ENCODE results near the gene CLIC1. TPM values are rescaled to one million over a fixed set of nuclear protein-coding genes. Genes with fewer than 3 reads are reported as not detected.
A peak's percentile ranks its signal among the peaks of the same experiment; 100 is the strongest.

CLIC1 gene
- total RNA-seq, 1 donor from 2014 or later: 310 TPM

DNA sequence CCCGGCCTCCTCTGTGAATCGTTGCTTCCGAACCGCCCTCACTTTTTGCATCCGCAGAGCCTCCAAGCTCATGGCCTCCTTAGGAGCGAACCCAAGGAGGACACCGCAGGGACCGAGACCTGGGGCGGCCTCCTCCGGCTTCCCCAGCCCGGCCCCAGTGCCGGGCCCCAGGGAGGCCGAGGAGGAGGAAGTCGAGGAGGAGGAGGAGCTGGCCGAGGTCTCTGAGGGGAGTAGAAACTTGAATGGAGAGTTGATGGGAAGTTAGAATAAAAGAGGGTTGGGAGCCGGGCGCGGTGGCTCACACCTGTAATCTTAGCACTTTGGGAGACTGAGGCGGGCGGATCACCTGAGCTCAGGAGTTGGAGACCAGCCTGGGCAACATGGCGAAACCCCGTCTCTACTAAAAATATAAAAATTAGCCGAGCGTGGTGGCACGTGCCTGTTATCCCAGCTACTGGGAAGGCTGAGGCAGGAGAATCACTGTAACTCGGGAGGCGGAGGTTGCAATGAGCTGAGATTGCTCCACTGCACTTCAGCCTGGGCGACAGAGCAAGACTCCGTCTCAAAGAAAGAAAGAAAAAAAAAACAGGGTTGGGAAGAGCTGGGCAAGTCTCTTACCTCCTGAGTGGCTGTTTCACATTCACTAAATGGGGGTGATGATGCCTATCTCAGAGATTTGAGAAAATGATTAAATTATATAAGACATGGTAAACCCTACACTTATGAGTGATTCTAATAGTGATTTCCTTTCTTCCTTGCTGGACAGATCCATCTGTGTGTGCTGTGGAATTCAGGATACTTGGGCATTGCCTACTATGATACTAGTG is 4.3 kb upstream of the CLIC1 start:
- peaks cover 39% of the 10 kb centered on the region for H3K4me1 ChIP-seq
- H3K27me3 ChIP-seq (ENCODE audit: low read depth): no peaks in the 10 kb centered on the region
- H3K36me3 ChIP-seq: peaks cover 4% of the 10 kb centered on the region
- H3K27ac ChIP-seq: peak overlapping the region; percentile 76
- no peak for TF ChIP-seq CTCF (IDR thresholded peaks at IDR 0.05)
- peak; percentile 7 for ATAC-seq
- H3K4me3 ChIP-seq: peak overlapping the region; percentile 90
- H3K9me3 ChIP-seq: no peaks in the 10 kb centered on the region
- DNase-seq: peak; percentile 72
- intact Hi-C loops (cut with DNase I): no loop called here

GRCh38 chr6:31739639-31740396 is 3.5 kb upstream of the CLIC1 start, which contains the start of gene MSH5:
MSH5 (plus strand) TSS chr6:31740005; CDS start chr6:31740467, 462 bp downstream.
- intact Hi-C loops (cut with DNase I): loop anchor here (10.0 kb wide), 1 partner anchor 95 kb away; no protein-coding TSS in a partner anchor
- H3K27me3 ChIP-seq (ENCODE audit: low read depth): no peaks in the 10 kb centered on the region
- no peak for TF ChIP-seq CTCF (IDR thresholded peaks at IDR 0.05)
- ATAC-seq (peak; percentile 92 to 96), DNase-seq (peak; percentile 98)
- H3K9me3 ChIP-seq: no peaks in the 10 kb centered on the region
- H3K4me3 ChIP-seq: peak within 1 kb of the TSS; percentile 90
- H3K27ac ChIP-seq: peak within 1 kb of the TSS; percentile 93
- H3K36me3 ChIP-seq: peaks cover 4% of the 10 kb centered on the region
- peaks cover 39% of the 10 kb centered on the region for H3K4me1 ChIP-seq

DNA sequence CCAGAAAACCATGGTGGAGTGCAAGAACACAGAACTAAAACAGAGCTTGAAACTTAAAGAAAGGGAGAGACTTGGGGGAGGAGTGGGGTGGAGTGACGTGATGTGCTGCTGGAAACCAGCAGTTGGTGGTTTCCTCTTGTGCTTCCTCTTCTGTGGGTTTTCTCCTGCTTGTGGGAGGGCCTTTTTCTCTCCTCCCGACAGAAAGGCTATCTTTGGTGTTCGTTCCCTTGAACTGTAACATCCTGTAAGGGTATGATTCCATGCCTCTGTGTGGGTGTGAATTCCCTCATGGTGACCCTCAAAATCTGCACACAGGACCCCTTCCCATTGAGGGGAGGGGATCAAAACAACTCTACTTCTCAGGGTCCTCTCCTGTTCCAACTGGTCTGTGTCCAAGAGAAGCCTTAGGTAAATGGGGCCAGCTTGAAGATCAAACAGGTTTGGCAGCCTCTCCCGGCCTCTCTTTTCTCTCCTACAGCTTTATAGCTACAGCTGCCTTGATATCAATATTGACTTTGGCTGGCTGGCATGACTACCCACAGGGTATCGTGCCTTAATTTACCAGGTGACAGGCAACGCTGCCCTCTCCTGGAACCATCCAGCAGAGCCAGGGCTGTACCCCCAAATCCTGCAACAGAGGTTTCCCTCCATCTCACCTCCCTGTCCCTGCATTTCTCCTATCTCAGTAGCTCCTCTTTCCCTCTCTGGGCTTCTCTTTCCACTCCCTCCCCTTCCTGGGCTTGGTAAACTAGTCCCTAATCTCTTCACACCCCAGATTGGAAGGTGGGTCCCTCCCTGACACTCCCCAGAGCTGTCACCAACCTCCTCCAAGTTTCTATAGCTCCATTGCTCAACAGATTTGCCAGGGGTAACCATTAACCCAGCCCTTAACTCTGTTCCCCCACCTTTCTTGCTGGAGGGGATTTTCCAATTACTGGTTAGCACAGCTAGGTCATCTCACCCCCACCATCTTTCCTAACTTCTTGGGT is 2.0 kb upstream of the CLIC1 start:
- intact Hi-C loops (cut with DNase I): loop anchor here (10.0 kb wide), 1 partner anchor 97 kb away; no protein-coding TSS in a partner anchor
- peak overlapping the region; percentile 86 for H3K4me3 ChIP-seq

DNA sequence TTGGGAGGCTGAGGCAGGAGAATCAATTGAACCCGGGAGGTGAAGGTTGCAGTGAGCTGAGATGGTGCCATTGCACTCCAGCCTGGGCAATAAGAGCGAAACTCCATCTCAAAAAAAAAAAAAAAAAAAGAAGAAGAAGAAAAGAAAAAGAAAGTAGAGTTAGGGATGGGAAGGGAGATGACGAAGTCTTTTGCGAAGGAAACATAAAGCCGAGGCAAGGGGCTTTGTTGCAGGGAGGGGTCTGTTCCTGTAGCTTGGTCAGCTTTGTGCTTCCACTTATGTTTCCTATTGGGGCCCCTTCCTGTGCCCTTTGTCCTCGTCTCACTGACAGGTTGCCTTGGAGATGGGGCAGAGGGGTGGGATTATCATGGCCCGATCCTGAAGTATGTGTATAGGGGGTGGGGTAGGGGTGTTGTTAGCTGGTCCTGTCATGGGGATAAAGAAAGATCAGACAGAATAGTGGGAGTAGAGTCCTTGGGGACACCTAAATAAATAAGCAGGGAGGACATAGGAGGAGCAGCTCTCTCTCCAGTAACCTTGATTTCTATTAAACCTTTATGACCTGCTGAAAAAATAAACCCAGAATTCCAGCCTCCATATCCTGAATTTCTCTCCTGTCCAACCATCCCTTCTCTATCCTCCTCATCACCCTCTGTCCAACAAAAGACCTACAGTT is 1.1 kb upstream of the CLIC1 start:
- no peak for TF ChIP-seq CTCF (IDR thresholded peaks at IDR 0.05)
- H3K4me3 ChIP-seq: peak overlapping the region; percentile 86
- H3K4me1 ChIP-seq: peaks cover 63% of the 10 kb centered on the region

More for the DNA sequence above, 2.0 kb upstream of the CLIC1 start:
- peaks cover 55% of the 10 kb centered on the region for H3K4me1 ChIP-seq
- H3K27ac ChIP-seq: peak overlapping the region; percentile 93
- peaks cover 15% of the 10 kb centered on the region for H3K36me3 ChIP-seq
- DNase-seq: peak; percentile 75
- no peaks in the 10 kb centered on the region for H3K27me3 ChIP-seq (ENCODE audit: low read depth)
- peak; percentile 13 for TF ChIP-seq CTCF (IDR thresholded peaks at IDR 0.05)
- peak; percentile 11 to 47 for ATAC-seq
- no peaks in the 10 kb centered on the region for H3K9me3 ChIP-seq

More for the DNA sequence above, 1.1 kb upstream of the CLIC1 start:
- peaks cover 23% of the 10 kb centered on the region for H3K36me3 ChIP-seq
- no peak for ATAC-seq
- no peak for DNase-seq
- H3K27ac ChIP-seq: peak overlapping the region; percentile 93
- no peaks in the 10 kb centered on the region for H3K9me3 ChIP-seq
- intact Hi-C loops (cut with DNase I): loop anchor here (10.0 kb wide), 1 partner anchor 97 kb away; no protein-coding TSS in a partner anchor
- H3K27me3 ChIP-seq (ENCODE audit: low read depth): no peaks in the 10 kb centered on the region

Data from lower lobe of right lung (tissue), 2 donors.